GM21367 (cell line): ENCODE results near the gene HES6.

ENCODE experiments used
- ATAC-seq: cut with Tn5 transposase; IDR thresholded peaks from one replicate; pipeline ENCODE4 v1.9.1; 2021; ENCODE audit not compliant: unreplicated experiment

Gene HES6

GRCh38 chr2:238255151-238255551 is 15.3 kb upstream of the HES6 start:
- ATAC-seq, result no peak

DNA sequence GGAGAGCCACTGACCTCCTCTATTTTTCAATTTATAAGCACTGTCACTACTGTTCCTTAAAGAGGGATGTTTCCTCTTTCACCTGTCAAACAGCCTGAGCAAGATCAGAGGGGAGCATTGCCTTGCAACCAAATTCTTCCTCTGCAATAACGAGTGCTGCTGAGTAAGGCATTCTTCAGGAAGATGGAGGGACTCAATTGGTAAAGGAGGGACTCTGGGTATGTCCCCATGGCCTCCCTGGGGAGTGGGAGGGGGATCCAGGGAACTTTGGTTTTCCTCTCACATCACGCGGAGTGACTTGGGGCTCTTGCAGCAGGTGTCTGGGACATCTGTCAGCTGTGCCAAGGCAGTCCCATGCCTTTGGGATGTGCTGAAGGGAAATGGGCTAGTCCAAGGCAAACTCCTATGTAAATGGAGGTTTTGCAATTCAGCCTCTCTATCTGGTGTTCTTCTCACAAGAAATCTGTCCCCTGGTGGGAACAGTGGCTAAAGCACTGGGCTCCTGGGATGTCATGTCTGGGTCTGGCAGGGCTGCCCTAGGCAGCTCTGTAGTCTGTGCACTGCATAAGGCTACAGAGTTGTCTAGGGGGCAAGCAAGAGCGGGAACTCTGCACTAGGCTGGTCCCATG is 14.4 kb upstream of the HES6 start:
- ATAC-seq, result no peak

GRCh38 chr2:238252766-238253630 is 13.2 kb upstream of the HES6 start:
- no peak for ATAC-seq

DNA sequence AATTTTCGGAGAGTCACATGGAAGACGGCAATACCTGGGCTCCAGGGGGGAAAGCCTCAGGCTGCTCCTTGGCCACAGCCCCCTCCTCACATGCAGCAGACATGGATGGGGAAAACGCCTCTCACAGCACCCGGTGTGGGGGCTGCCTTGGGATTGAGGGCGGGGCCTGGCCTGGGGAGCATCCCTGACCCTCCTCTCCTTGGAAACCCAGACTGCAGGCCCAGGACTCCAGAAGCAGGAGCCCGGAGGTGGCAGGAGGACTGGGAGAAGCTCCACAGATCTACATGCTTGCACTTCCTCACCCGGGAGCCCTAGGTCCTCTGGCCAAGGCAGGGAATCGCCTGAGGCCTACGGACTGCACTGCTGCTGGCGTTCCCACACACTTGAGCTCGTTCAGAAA is 12.1 kb upstream of the HES6 start:
- ATAC-seq, result no peak

- ATAC-seq, result no peak
Measured at GRCh38 chr2:238251331-238251730, 11.5 kb upstream of the HES6 start.

GRCh38 chr2:238250896-238251295 is 11.1 kb upstream of the HES6 start:
- no peak for ATAC-seq

GRCh38 chr2:238247841-238248453 is 8.1 kb upstream of the HES6 start:
- no peak for ATAC-seq

DNA sequence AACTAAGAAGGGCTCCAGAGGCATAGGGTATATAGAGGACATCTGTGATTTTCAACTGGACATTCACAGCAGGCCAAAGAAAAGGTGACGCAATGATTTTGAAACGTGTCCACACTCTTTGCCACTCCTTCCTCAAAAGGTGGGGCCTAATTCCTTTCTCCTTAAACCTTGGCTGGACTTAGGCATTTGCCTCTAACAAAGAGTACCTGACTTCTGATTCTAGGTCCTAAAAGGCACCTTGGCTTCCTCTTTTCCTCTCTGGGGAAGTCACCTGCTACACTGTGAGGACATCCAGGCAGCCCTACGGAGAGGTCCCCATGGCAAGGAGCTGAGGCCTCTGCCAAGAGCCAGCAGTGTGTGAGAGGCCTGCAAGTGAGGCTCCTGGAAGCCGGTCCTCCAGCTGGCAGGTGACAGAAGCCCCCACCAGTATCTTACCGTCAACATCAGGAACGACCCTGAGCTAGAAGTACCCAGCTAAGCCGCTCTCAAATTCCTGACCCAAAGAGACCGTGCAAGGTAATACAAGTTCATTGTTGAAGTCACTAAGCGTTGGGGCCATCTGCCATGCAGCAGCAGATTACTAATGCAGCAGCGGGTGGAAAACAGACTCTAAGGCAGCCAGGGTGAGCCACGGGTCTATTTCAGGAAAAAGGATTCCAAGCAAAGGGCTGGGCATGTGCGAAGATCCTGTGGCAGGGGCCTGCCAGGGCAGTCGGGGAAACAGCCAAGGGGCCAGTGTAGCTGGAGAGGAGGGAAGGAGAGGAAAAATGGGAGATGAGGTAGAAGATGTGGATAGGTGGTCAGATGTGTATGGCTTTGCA is 7.4 kb upstream of the HES6 start:
- ATAC-seq, result no peak

DNA sequence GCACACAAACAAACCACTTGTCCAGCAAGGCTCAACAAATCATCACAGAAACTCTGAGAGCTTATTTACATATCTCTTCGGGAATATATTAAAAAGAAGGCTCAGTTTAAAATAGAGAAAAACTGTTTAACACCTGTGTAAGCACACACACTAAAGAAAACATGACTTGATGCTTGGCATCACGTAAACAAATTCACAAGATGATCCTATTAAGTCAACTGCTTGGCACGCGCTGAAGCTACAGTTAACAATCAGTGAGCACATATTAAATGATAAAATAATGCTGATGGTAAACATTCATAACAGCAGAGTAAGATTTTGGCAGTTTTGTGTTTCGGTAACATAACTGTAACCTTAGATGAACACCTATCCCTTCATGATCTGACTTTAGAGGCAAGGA is 4.3 kb upstream of the HES6 start:
- no peak for ATAC-seq

GRCh38 chr2:238243496-238244076 is 3.7 kb upstream of the HES6 start:
- no peak for ATAC-seq

GRCh38 chr2:238242731-238243495 is 3.1 kb upstream of the HES6 start:
- ATAC-seq, result no peak

- ATAC-seq, result no peak
Measured at GRCh38 chr2:238241970-238242369, 2.1 kb upstream of the HES6 start.

GRCh38 chr2:238240757-238241711 is 1.2 kb upstream of the HES6 start:
- no peak for ATAC-seq

DNA sequence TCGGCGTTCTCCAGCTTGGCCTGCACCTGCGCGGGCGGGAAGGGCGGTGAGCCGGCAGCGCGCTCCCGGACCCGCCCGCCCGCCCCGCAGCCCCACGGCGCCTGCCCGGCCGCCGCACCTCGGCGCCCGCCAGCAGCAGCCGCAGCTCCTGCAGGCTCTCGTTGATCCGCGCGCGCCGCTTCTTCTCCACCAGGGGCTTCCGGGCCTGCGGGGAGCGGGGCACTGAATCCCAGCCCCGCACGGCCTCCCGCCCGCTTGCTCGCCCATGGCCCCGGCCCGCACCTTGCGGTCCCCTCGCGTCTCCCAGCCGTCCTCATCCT is 335 bp downstream of the HES6 start:
- ATAC-seq, result no peak

GRCh38 chr2:238238766-238239542 is 884 bp downstream of the HES6 start:
- ATAC-seq, result no peak

DNA sequence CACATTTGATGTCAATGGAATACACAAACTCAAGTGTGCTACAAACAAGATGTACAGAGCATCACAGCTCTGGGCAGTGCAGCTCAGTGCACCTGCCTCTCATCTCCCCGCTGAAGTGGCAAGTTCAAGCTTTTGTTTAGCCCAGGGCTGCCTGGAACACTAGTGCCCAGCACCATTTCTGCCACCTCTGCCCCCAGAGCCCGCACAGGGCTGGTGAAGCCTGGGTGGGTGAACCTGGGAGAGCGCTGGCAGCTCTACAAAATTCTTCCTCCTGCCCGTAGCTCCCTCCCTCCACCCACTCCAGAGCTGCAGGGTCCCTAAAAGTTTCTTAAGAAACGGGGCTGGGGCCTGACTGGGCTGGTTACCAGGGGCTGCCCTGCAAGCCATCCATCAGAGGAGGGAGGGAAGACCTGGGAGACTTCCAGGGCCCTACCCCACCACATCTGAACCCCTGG is 1.5 kb downstream of the HES6 start:
- no peak for ATAC-seq

DNA sequence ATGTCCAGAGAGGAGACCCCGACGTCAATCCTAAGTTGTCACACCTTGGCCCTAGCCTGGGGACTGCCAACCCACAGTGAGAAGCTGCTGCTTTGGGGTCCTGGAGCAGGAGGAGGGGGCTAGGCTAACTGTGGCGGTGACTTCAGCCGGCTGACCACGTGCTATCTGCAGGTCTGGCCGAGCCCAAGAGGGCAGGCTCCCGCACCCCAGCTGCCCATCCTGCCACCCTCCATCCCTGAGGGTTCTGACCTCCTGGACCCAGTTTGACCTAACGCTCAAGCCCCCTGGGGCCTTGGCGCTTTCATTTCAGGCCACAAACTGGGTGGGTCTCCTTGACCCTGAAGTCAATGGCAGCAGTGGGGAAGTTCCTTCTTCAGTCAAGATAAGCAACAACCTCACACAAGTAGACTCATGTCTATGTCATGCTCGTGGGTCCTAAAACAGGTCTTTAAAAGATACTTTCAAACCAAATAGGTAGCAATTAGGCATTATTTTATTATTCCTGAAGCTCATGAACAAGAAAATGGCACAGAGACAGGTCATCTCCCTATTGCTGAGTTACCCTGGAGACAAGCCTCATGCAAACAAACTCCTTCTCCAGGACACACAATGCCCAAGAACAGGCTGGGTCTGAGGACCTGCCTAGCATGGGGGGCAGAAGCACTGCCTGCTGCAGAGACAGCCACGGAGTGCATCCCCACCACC is 2.3 kb downstream of the HES6 start:
- no peak for ATAC-seq

DNA sequence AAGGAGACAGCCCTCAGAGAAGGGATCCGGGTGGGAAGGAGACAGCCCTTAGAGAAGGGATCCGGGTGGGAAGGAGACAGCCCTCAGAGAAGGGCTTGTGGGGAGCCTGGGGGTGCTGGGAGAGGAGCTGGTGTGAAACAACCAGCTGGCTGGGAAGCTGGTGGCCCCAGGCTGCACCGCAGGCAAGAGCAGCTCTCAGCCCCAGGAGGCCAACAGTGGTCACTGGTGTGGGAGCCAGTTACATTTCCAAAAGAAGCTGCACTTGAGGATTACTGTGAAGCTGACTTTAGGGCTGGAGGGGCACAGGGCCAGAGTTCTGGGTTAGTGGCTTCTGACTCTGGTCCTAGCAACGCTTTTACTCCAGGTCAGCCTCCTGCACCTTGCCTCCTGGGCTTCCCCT is 3.3 kb downstream of the HES6 start:
- no peak for ATAC-seq
